ENCODE data around the gene HHAT.

GRCh38 chr1:210691039-210691610 is 362.4 kb downstream of the HHAT start:
- no peak for TF ChIP-seq CTCF (IDR thresholded peaks at IDR 0.05)
- no peak for TF ChIP-seq POLR2A (IDR thresholded peaks at IDR 0.05)
